DOHH2 (cell line): ENCODE results near the gene CCDC63.
A peak's percentile ranks its signal among the peaks of the same experiment; 100 is the strongest.

Source experiments
- H3F3A ChIP-seq: fragments of 200-600 bp; sonication (generic), shearing (Covaris generic); 2 replicates; pipeline ENCODE4 v1.6.0; 2016; ENCODE audit warnings: antibody characterized with exemption, mild to moderate bottlenecking; ENCODE audit not compliant: control insufficient read depth, insufficient read depth
- H3K27ac ChIP-seq: fragments of 200-600 bp; sonication (generic); 2 replicates; pipeline ENCODE4 v1.5.1; 2014; ENCODE audit warnings: low read depth, mild to moderate bottlenecking, low read length, moderate library complexity
- H3K27me3 ChIP-seq: fragments of 200-600 bp; sonication (generic); 2 replicates; pipeline ENCODE4 v1.6.1; 2014; ENCODE audit warnings: mild to moderate bottlenecking, low read length, mixed read lengths; ENCODE audit not compliant: control insufficient read depth
- H3K36me3 ChIP-seq: fragments of 200-600 bp; sonication (generic); 2 replicates; pipeline ENCODE4 v1.6.1; 2014; ENCODE audit warnings: mild to moderate bottlenecking, low read length, moderate library complexity, mixed read lengths; ENCODE audit not compliant: control insufficient read depth
- H3K4me1 ChIP-seq: fragments of 200-600 bp; sonication (generic); 2 replicates; pipeline ENCODE4 v1.6.1; 2014; ENCODE audit warnings: mild to moderate bottlenecking, low read length, mixed read lengths; ENCODE audit not compliant: control insufficient read depth
- H3K4me2 ChIP-seq: fragments of 200-600 bp; sonication (generic); 2 replicates; pipeline ENCODE4 v1.6.0; 2014; ENCODE audit warnings: mild to moderate bottlenecking, low read length, moderate library complexity
- H3K4me3 ChIP-seq: fragments of 200-600 bp; sonication (generic); 2 replicates; pipeline ENCODE4 v1.5.1; 2014; ENCODE audit warnings: mild to moderate bottlenecking, low read length, mixed read lengths
- H3K79me2 ChIP-seq: fragments of 200-600 bp; sonication (generic); 2 replicates; pipeline ENCODE4 v1.6.1; 2014; ENCODE audit warnings: mild to moderate bottlenecking, low read length, mixed read lengths; ENCODE audit not compliant: control insufficient read depth
- H3K9me2 ChIP-seq: fragments of 200-600 bp; sonication (generic); replicated peaks from 2 replicates; pipeline ENCODE4 v1.6.1; 2014; ENCODE audit warnings: mild to moderate bottlenecking, low read length, mixed read lengths; ENCODE audit not compliant: control insufficient read depth
- H3K9me3 ChIP-seq: fragments of 200-600 bp; sonication (generic); 2 replicates; pipeline ENCODE4 v1.6.1; 2014; ENCODE audit warnings: antibody characterized with exemption, low read length, mixed read lengths; ENCODE audit not compliant: control insufficient read depth, insufficient read depth
- H4K20me1 ChIP-seq: fragments of 200-600 bp; sonication (generic); 2 replicates; pipeline ENCODE4 v1.6.0; 2014; ENCODE audit warnings: low read depth, mild to moderate bottlenecking, antibody characterized with exemption, low read length, moderate library complexity; ENCODE audit not compliant: control insufficient read depth, insufficient read depth
- EZH2phosphoT487 ChIP-seq: fragments of 200-600 bp; sonication (generic); IDR thresholded peaks from 2 replicates; pipeline ENCODE4 v1.6.1; 2017; ENCODE audit warnings: borderline replicate concordance, mild to moderate bottlenecking, antibody characterized with exemption, low read length, moderate library complexity, mixed read lengths
- TF ChIP-seq, protein P1 (sequence below): fragments of 200-600 bp; sonication (generic); IDR thresholded peaks from one replicate; pipeline ENCODE4 v1.5.1; 2014; ENCODE audit warnings: antibody characterized with exemption, mild to moderate bottlenecking, low read depth, low read length; ENCODE audit not compliant: poor library complexity, severe bottlenecking

Gene CCDC63

DNA sequence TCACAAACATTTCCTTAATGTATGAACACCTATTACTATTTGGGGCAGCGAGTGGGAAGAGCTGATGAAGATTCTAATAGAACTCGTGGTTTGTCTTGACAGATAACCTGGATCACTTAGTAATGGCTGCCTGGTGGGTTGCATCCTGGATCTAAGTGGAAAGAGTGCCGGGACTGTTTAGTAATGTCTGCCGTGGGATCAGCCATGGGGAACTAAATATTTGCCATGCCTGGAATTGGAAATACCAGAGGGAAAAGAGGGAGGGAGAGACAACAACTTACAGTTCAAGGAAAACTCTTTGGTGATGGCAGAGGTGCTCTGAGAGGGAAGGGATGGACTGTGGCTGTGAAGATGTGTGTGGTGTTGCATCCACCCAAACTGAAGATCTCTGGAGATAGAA, 21.3 kb upstream of the CCDC63 start:
- no peak for TF ChIP-seq EZH2phosphoT487
- TF ChIP-seq, protein P1, sequence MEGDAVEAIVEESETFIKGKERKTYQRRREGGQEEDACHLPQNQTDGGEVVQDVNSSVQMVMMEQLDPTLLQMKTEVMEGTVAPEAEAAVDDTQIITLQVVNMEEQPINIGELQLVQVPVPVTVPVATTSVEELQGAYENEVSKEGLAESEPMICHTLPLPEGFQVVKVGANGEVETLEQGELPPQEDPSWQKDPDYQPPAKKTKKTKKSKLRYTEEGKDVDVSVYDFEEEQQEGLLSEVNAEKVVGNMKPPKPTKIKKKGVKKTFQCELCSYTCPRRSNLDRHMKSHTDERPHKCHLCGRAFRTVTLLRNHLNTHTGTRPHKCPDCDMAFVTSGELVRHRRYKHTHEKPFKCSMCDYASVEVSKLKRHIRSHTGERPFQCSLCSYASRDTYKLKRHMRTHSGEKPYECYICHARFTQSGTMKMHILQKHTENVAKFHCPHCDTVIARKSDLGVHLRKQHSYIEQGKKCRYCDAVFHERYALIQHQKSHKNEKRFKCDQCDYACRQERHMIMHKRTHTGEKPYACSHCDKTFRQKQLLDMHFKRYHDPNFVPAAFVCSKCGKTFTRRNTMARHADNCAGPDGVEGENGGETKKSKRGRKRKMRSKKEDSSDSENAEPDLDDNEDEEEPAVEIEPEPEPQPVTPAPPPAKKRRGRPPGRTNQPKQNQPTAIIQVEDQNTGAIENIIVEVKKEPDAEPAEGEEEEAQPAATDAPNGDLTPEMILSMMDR, result no peak
- no peaks in the 10 kb centered on the region for H3K79me2 ChIP-seq
- no peaks in the 10 kb centered on the region for H3K27me3 ChIP-seq
- no peaks in the 10 kb centered on the region for H3K36me3 ChIP-seq
- peaks cover 8% of the 10 kb centered on the region for H3K4me1 ChIP-seq
- H4K20me1 ChIP-seq, result no peaks in the 10 kb centered on the region
- no peaks in the 10 kb centered on the region for H3K9me3 ChIP-seq
- H3K9me2 ChIP-seq, result no peaks in the 10 kb centered on the region
- H3K4me3 ChIP-seq, result no peak overlapping the region
- 0 out of 2 replicates have a peak, but pooled peaks cover 3% of the 10 kb centered on the region for H3F3A ChIP-seq
- no peak overlapping the region for H3K4me2 ChIP-seq
- H3K27ac ChIP-seq, result no peak overlapping the region

DNA sequence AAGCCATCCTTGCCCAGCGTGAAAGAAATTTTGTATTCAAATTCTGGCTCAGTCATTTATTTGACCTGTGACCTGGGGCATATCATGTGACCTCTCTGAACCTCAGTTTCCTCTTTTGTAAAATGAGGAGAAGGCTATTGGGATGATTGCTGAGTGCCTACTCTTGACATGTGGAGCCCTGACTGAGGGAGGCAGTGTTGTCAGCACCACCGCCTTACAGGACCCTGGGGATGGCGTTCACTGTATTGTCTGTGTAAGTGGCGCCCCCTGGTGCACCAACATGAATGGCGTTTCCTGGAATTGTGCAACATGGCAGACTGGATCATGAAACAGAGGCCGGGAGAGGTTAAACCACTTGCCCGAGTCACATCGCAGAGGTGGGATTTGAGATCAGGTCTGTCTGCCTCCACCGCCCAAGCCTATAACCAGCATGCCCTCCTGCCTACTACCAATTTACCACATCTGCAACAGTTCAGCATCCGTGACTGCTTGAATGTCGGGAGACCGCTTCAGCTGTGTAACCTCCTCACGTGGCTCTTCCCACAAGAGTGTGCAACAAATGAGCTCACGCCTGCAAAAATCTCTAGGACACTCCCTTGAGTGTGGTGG, 20.1 kb upstream of the CCDC63 start:
- Histone ChIP-seq H3K79me2 (no peaks in the 10 kb centered on the region), H3K9me2 (no peaks in the 10 kb centered on the region), H3K27ac (no peak overlapping the region), H3K27me3 (peaks cover 4% of the 10 kb centered on the region), H3K4me1 (peaks cover 8% of the 10 kb centered on the region), H4K20me1 (no peaks in the 10 kb centered on the region), H3K4me3 (peak overlapping the region; percentile 63), H3K36me3 (no peaks in the 10 kb centered on the region), H3K4me2 (peak overlapping the region; percentile 82), H3F3A (no peaks in the 10 kb centered on the region), H3K9me3 (no peaks in the 10 kb centered on the region)
- TF ChIP-seq EZH2phosphoT487, result no peak
- TF ChIP-seq, protein P1, result peak; percentile 98

DNA sequence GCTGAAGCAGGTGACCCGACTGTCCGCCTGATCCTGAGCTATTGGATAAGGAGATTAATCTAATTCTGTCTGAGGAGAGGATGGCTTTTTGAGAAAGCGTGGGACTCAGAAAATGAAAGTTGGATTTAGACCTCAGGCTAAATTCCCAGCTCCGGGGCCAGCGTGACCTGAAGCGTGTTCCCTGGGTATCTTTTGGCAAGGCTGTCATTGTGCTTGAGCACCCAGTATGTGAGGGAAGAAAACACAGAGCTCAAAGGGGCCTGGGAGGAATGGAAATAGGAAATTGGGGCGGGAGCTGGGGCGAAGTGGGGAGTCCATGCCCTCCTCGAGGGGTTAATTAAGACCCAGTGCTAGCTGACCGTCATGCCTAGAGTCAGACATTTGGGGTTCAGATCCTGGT, 17.5 kb upstream of the CCDC63 start:
- no peaks in the 10 kb centered on the region for H3K9me3 ChIP-seq
- no peak overlapping the region for H3K27ac ChIP-seq
- H3K4me1 ChIP-seq, result peaks cover 8% of the 10 kb centered on the region

More for the DNA sequence above, 17.5 kb upstream of the CCDC63 start:
- Histone ChIP-seq H4K20me1 (no peaks in the 10 kb centered on the region; the same call in 1 of the 2 replicates), H3F3A (no peaks in the 10 kb centered on the region), H3K36me3 (no peaks in the 10 kb centered on the region), H3K27me3 (peaks cover 12% of the 10 kb centered on the region), H3K4me2 (no peak overlapping the region), H3K9me2 (no peaks in the 10 kb centered on the region), H3K4me3 (no peak overlapping the region), H3K79me2 (no peaks in the 10 kb centered on the region)
- TF ChIP-seq, protein P1, result no peak
- no peak for TF ChIP-seq EZH2phosphoT487
